GM12878 (cell line): Measurements from ENCODE around the gene EPHA10. TPM values are rescaled to one million over a fixed set of nuclear protein-coding genes. Genes with fewer than 3 reads are reported as not detected.

Experiments used
- ATAC-seq: fragments of 200-7000 bp; cut with Tn5 transposase; 3 replicates; pipeline ENCODE4 v1.9.1; 2020; ENCODE audit warnings: mild to moderate bottlenecking, moderate library complexity
- BruUV-seq: library from RNA; stranded (reverse); fragments of 400-500 nt; replicated peaks from 2 replicates; lab custom pipeline; 2021; lab: Mats Ljungman, UMichigan
- CTCF ChIA-PET: fragments of 300-600 bp; sonication (Branson Sonifier 250); formaldehyde crosslinking; extraction: SDS; loops from one replicate; lab custom pipeline; 2021; ENCODE audit warnings: inconsistent platforms; lab: Yijun Ruan, JAX
- POLR2A ChIA-PET: fragments of 350-600 bp; formaldehyde crosslinking; extraction: SDS; loops from one replicate; lab custom pipeline; 2021; ENCODE audit warnings: inconsistent platforms; lab: Charles Lee
- RAD21 ChIA-PET: fragments of 300-600 bp; sonication (Branson Sonifier 250); formaldehyde crosslinking; loops from one replicate; lab custom pipeline; 2023; ENCODE audit warnings: antibody characterized with exemption; ENCODE audit not compliant: unreplicated experiment; lab: Charles Lee
- SMC1A ChIA-PET: fragments of 300-600 bp; sonication (Branson Sonifier 250); formaldehyde crosslinking; loops from one replicate; lab custom pipeline; 2023; ENCODE audit not compliant: unreplicated experiment, uncharacterized antibody; lab: Charles Lee
- DNase-seq: peaks from one replicate; pipeline ENCODE4 v3.0.0-alpha.2; 2011; ENCODE audit warnings: low read depth, low spot score
- FAIRE-seq: peaks from 3 replicates; lab custom pipeline; 2011; peaks lifted over from hg19 to GRCh38; lab: Jason Lieb, UNC
- H2AFZ ChIP-seq: 2 replicates; pipeline ENCODE4 v1.6.0; 2011; ENCODE audit warnings: low read depth, low read length, control low read depth; ENCODE audit not compliant: control insufficient read depth
- H3K27ac ChIP-seq: 2 replicates; pipeline ENCODE4 v1.5.1; 2011; ENCODE audit warnings: control low read depth; ENCODE audit not compliant: control insufficient read depth, insufficient read depth
- H3K27me3 ChIP-seq, 2 experiments: replicated peaks in 1 of 2; 2 replicates each; pipeline versions ENCODE4 v1.6.0 to v1.6.1; 2011; ENCODE audit warnings: low read length in 1 of 2; ENCODE audit not compliant: control insufficient read depth in 2 of 2, insufficient read depth in 2 of 2
- H3K36me3 ChIP-seq, 2 experiments: 2 replicates each; pipeline ENCODE4 v1.5.1; 2011; ENCODE audit warnings: low read length in 1 of 2; ENCODE audit not compliant: control insufficient read depth in 2 of 2, insufficient read depth in 2 of 2
- H3K4me1 ChIP-seq: 2 replicates; pipeline ENCODE4 v1.6.1; 2011; ENCODE audit warnings: mild to moderate bottlenecking, low read length, moderate library complexity, mixed read lengths; ENCODE audit not compliant: control insufficient read depth, insufficient read depth
- H3K4me2 ChIP-seq: 2 replicates; pipeline ENCODE4 v1.6.0; 2011; ENCODE audit warnings: control low read depth; ENCODE audit not compliant: control insufficient read depth, insufficient read depth
- H3K4me3 ChIP-seq: fragments of 200-600 bp; sonication (generic); 2 replicates; pipeline ENCODE4 v1.5.1; 2016
- H3K79me2 ChIP-seq: 2 replicates; pipeline ENCODE4 v1.6.0; 2011; ENCODE audit warnings: low read length; ENCODE audit not compliant: control insufficient read depth, insufficient read depth
- H3K9ac ChIP-seq: 2 replicates; pipeline ENCODE4 v1.8.0; 2011; ENCODE audit warnings: low read length, control low read depth, mixed read lengths; ENCODE audit not compliant: control insufficient read depth, insufficient read depth
- H3K9me3 ChIP-seq: replicated peaks from 3 replicates; pipeline ENCODE4 v1.5.1; 2011; ENCODE audit warnings: mild to moderate bottlenecking, low read length; ENCODE audit not compliant: control insufficient read depth, insufficient read depth
- H4K20me1 ChIP-seq: 2 replicates; pipeline ENCODE4 v1.6.0; 2011; ENCODE audit not compliant: control insufficient read depth, insufficient read depth
- BCL11A ChIP-seq: IDR thresholded peaks from 2 replicates; pipeline ENCODE4 v1.6.1; 2011; ENCODE audit warnings: low read depth, low read length
- BRCA1 ChIP-seq: IDR thresholded peaks from 2 replicates; pipeline ENCODE4 v1.6.1; 2011; ENCODE audit warnings: low read depth, low read length, improper control_type of control experiment
- GATAD2B ChIP-seq: fragments of 450-650 bp; conservative IDR thresholded peaks from 2 replicates; pipeline ENCODE4 v1.6.1; 2017; ENCODE audit warnings: low read depth, mild to moderate bottlenecking, moderate library complexity
- MTA2 ChIP-seq: fragments of 450-650 bp; IDR thresholded peaks from 2 replicates; pipeline ENCODE4 v1.6.1; 2016; ENCODE audit warnings: low read depth, mild to moderate bottlenecking, moderate library complexity
- RAD21 ChIP-seq: IDR thresholded peaks from 2 replicates; pipeline ENCODE4 v1.6.1; 2011; ENCODE audit warnings: mild to moderate bottlenecking, low read depth, low read length, moderate library complexity; ENCODE audit not compliant: insufficient read depth
- SMAD1 ChIP-seq: fragments of 450-650 bp; IDR thresholded peaks from 2 replicates; pipeline ENCODE4 v1.6.1; 2018; ENCODE audit warnings: mild to moderate bottlenecking, low read depth; ENCODE audit not compliant: partially characterized antibody
- TCF12 ChIP-seq: IDR thresholded peaks from 2 replicates; pipeline ENCODE4 v1.6.1; 2011; ENCODE audit warnings: low read depth, mild to moderate bottlenecking, low read length
- ZBTB11 ChIP-seq: fragments of 450-650 bp; formaldehyde crosslinking; IDR thresholded peaks from 2 replicates; pipeline ENCODE4 v1.5.0; 2022; ENCODE audit warnings: mild to moderate bottlenecking, missing genetic modification characterization
- WGBS: methylation state at CpG from one replicate; pipeline ENCODE4 v1.1.6; 2016; ENCODE audit warnings: low lambda C conversion rate; ENCODE audit not compliant: insufficient replicate concordance, insufficient coverage; ENCODE audit errors: missing lambda C conversion rate; 5-methylcytosine and 5-hydroxymethylcytosine counted together
- in situ Hi-C: fragments of 300-500 bp; cut with MboI; formaldehyde crosslinking; loops from 9 replicates; pipeline ENCODE4 v1.14.3; 2018; ENCODE audit warnings: mixed read lengths
- intact Hi-C: fragments of 100-400 bp; cut with micrococcal nuclease; formaldehyde crosslinking; loops from one replicate; pipeline ENCODE4 v1.14.2; 2022; ENCODE audit not compliant: unreplicated experiment
- polyA plus RNA-seq, 11 experiments: library from polyadenylated mRNA; depleted of rRNA in 4 of 11; unstranded in 6 of 11; stranded (reverse) in 5 of 11; fragments of >200 nt; fragmentation: Nextera tagmentation in 4 of 11; fragmentation: Illumina TruSeq in 1 of 11; extraction: Ambion mirVana in 4 of 11; extraction: Trizol in 1 of 11; gene quantifications; 1 replicate in 1 of 11; 2 replicates in 10 of 11; pipeline versions ENCODE4 v1.2.1 to v1.2.3, GENCODE V29; 2011 to 2016; ENCODE audit warnings: inconsistent platforms in 2 of 11, missing spikeins in 2 of 11, low read depth in 1 of 11
- total RNA-seq, 4 experiments: library from RNA; depleted of rRNA in 3 of 4; stranded (reverse); fragments of >200 nt in 3 of 4; fragmentation: Illumina TruSeq in 1 of 4; extraction: Trizol in 1 of 4; gene quantifications; 2 replicates each; pipeline versions ENCODE4 v1.2.1 to v1.2.3, GENCODE V29; 2013 to 2021
- TF ChIP-seq, protein P1 (sequence below): fragments of 450-650 bp; IDR thresholded peaks from 2 replicates; pipeline ENCODE4 v1.6.1; 2018; ENCODE audit warnings: mild to moderate bottlenecking, low read depth, moderate library complexity; ENCODE audit not compliant: partially characterized antibody
- TF ChIP-seq, protein P2 (sequence below): fragments of 450-650 bp; conservative IDR thresholded peaks from 2 replicates; pipeline ENCODE4 v1.6.1; 2017; ENCODE audit warnings: mild to moderate bottlenecking, moderate library complexity
- TF ChIP-seq, protein P3 (sequence below): fragments of 450-650 bp; IDR thresholded peaks from 2 replicates; pipeline ENCODE4 v1.6.1; 2017; ENCODE audit warnings: mild to moderate bottlenecking

The EPHA10 gene
- total and polyA plus RNA-seq, 10 of the 15 experiments (the other 5 are each of a cell fraction or from before 2014, with no cell fraction given) = 0.05 to 0.06 TPM; not detected in 8

DNA sequence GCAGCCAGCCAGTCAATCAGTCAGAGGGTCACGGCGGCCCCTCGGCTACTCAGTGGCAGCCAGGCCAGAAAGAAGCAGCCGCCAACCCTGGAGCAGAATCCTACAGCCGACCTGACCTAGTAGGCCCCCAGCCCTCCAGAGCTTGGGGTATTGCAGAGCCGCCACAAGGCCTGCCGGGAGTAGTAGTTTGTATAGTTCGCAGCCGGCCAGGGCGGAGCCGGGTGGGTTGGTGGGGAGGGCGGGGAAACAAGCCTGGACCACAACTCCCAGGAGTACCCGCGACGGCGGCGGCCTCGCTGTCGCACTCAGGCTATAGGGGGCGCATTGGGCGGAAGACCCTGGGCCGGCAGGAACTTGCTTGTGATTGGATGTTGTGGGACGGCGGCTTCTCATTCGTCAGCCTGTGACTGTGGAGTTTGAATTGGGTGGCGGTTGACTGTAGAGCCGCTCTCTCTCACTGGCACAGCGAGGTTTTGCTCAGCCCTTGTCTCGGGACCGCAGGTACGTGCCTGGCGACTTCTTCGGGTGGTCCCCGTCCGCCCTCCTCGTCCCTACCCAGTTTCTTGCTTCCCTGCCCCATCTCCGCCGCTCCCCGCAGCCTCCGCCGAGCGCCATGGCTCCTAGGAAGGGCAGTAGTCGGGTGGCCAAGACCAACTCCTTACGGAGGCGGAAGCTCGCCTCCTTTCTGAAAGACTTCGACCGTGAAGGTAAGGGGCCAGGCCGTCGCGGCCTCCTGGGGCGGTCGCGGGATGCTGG, 72.7 kb downstream of the EPHA10 start, which contains the start of gene CDCA8:
Gene CDCA8 (plus strand): TSS at position 439 of the 756 bp plus-strand sequence. CDS start 175 bp downstream, at position 614.
- RAD21 ChIA-PET = interaction anchor here (0.9 to 3.5 kb wide), 5 partner anchors 10 to 238 kb away, joined by 3 to 17 read pairs (median 3); partner anchors contain the start of gene MTF1
- peak within 1 kb of the TSS; percentile 98 for H2AFZ ChIP-seq
- H3K79me2 ChIP-seq = peaks cover 46% of the 10 kb centered on the region
- no peaks in the 10 kb centered on the region for H3K9me3 ChIP-seq
- WGBS = under 1% methylated on average over 53 of the region's 54 CpGs
- SMC1A ChIA-PET = interaction anchor here (1.1 to 2.4 kb wide), 4 partner anchors 9 to 217 kb away, joined by 3 to 9 read pairs (median 4); partner anchors contain the start of gene MTF1
- CTCF ChIA-PET = interaction anchor here (0.5 to 21.1 kb wide), 11 partner anchors 9 to 340 kb away, joined by 3 to 521 read pairs (median 3); partner anchors contain the start of genes GNL2 and MTF1
- FAIRE-seq (peak; percentile 79), DNase-seq (peak; percentile 93), ATAC-seq (peak; percentile 93)
- peak within 1 kb of the TSS; percentile 84 for H3K4me2 ChIP-seq
- peak within 1 kb of the TSS; percentile 90 for H3K9ac ChIP-seq
- intact Hi-C loops = loop anchor here (1.0 to 5.0 kb wide), 5 partner anchors 116 to 480 kb away; partner anchors contain the start of genes MTF1, SF3A3, YRDC and ZC3H12A
- no peaks in the 10 kb centered on the region for H3K27me3 ChIP-seq
- peaks cover 12% of the 10 kb centered on the region for H3K4me1 ChIP-seq
- peak within 1 kb of the TSS; percentile 92 for H3K27ac ChIP-seq
- peak within 1 kb of the TSS; percentile 94 for H3K4me3 ChIP-seq
- POLR2A ChIA-PET = interaction anchor here (1.1 to 2.1 kb wide), 7 partner anchors 10 to 216 kb away, joined by 3 to 11 read pairs (median 3); partner anchors contain the start of genes MEAF6 and YRDC
- in situ Hi-C loops = loop anchor here (5.0 kb wide), 1 partner anchor 165 kb away; the partner anchor contains the start of gene MTF1
- TSS peak; percentile 72 for BruUV-seq
- H3K36me3 ChIP-seq = peaks cover 0 to 15% of the 10 kb centered on the region in 2 experiments; a peak in 2 of 4 replicates
- no peaks in the 10 kb centered on the region for H4K20me1 ChIP-seq
- TF ChIP-seq ZBTB11 (CRISPR knock-in tag) (no peak), GATAD2B (peak; percentile 72; the same call in 1 of the 2 replicates), BRCA1 (no peak), TCF12 (no peak), RAD21 (no peak), MTA2 (no peak), BCL11A (no peak), SMAD1 (no peak)
- TF ChIP-seq, protein P1, sequence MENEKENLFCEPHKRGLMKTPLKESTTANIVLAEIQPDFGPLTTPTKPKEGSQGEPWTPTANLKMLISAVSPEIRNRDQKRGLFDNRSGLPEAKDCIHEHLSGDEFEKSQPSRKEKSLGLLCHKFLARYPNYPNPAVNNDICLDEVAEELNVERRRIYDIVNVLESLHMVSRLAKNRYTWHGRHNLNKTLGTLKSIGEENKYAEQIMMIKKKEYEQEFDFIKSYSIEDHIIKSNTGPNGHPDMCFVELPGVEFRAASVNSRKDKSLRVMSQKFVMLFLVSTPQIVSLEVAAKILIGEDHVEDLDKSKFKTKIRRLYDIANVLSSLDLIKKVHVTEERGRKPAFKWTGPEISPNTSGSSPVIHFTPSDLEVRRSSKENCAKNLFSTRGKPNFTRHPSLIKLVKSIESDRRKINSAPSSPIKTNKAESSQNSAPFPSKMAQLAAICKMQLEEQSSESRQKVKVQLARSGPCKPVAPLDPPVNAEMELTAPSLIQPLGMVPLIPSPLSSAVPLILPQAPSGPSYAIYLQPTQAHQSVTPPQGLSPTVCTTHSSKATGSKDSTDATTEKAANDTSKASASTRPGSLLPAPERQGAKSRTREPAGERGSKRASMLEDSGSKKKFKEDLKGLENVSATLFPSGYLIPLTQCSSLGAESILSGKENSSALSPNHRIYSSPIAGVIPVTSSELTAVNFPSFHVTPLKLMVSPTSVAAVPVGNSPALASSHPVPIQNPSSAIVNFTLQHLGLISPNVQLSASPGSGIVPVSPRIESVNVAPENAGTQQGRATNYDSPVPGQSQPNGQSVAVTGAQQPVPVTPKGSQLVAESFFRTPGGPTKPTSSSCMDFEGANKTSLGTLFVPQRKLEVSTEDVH = no peak
- TF ChIP-seq, protein P2, sequence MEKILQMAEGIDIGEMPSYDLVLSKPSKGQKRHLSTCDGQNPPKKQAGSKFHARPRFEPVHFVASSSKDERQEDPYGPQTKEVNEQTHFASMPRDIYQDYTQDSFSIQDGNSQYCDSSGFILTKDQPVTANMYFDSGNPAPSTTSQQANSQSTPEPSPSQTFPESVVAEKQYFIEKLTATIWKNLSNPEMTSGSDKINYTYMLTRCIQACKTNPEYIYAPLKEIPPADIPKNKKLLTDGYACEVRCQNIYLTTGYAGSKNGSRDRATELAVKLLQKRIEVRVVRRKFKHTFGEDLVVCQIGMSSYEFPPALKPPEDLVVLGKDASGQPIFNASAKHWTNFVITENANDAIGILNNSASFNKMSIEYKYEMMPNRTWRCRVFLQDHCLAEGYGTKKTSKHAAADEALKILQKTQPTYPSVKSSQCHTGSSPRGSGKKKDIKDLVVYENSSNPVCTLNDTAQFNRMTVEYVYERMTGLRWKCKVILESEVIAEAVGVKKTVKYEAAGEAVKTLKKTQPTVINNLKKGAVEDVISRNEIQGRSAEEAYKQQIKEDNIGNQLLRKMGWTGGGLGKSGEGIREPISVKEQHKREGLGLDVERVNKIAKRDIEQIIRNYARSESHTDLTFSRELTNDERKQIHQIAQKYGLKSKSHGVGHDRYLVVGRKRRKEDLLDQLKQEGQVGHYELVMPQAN = peak; percentile 99
- TF ChIP-seq, protein P3, sequence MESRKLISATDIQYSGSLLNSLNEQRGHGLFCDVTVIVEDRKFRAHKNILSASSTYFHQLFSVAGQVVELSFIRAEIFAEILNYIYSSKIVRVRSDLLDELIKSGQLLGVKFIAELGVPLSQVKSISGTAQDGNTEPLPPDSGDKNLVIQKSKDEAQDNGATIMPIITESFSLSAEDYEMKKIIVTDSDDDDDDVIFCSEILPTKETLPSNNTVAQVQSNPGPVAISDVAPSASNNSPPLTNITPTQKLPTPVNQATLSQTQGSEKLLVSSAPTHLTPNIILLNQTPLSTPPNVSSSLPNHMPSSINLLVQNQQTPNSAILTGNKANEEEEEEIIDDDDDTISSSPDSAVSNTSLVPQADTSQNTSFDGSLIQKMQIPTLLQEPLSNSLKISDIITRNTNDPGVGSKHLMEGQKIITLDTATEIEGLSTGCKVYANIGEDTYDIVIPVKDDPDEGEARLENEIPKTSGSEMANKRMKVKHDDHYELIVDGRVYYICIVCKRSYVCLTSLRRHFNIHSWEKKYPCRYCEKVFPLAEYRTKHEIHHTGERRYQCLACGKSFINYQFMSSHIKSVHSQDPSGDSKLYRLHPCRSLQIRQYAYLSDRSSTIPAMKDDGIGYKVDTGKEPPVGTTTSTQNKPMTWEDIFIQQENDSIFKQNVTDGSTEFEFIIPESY = no peak
